ENCODE data around the gene SMIM10L2A. TPM values are rescaled to one million over a fixed set of nuclear protein-coding genes. Genes with fewer than 3 reads are reported as not detected.

Gene SMIM10L2A
- total RNA-seq, 5 donors from 2014 or later (not counting 1 experiment from before 2014, with no cell fraction given) = 1.4 to 3.3 (median 2.6) TPM

DNA sequence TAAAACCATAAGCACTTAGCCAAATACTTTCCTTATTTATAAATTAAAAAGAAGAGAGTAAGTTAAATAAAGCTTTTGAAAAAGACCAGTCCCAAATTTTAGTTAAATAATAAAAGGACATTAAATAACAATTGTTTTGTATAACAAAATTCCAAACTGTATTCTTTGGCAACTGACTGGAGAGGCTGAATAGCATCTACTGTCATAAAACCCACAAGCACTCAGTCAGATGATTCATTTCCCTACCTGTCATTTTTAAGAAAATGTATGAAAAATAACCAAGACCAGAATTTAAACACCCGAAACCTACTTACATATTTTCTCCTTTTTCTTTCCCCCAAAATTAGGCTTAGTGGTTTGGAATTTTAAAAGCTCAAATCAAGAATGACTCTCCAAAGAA, 32.5 kb upstream of the SMIM10L2A start:
- Mint-ChIP-seq H3K36me3 (no peaks in the 10 kb centered on the region), H3K9me3 (no peaks in the 10 kb centered on the region), H3K4me1 (peaks cover 4 to 15% (median 15%) of the 10 kb centered on the region in 3 donors), H3K27ac (no peak overlapping the region), H3K27me3 (peaks cover 0 to 14% of the 10 kb centered on the region in 2 donors), H3K4me3 (no peak overlapping the region)
- Histone ChIP-seq H3K27ac (ENCODE audit: low read length) (no peak overlapping the region), H3K36me3 (ENCODE audit: control insufficient read depth in 2 of 2, extremely low read depth in 1 of 2, insufficient read depth in 1 of 2, low read length in 1 of 2) (no peaks in the 10 kb centered on the region), H3K9me3 (no peaks in the 10 kb centered on the region), H3K4me3 (ENCODE audit: control insufficient read depth in 1 of 2, extremely low read depth in 1 of 2, low read length in 1 of 2) (no peak overlapping the region), H3K4me1 (ENCODE audit: control insufficient read depth in 1 of 2, extremely low read depth in 1 of 2, insufficient read depth in 2 of 2, low read length in 2 of 2) (peaks cover 7 to 9% of the 10 kb centered on the region in 2 experiments), H3K27me3 (replicated peaks in 1 of 2; ENCODE audit: control insufficient read depth in 2 of 2, extremely low read depth in 1 of 2, insufficient read depth in 2 of 2, low read length in 1 of 2) (no peaks in the 10 kb centered on the region)
- DNase-seq = no peak
- ChIA-PET CTCF (no interaction called here), POLR2A (no interaction called here)
- no CpG with 5 or more reads among the region's 1 CpG for WGBS (ENCODE audit: insufficient coverage)
- ATAC-seq (replicated peaks in 1 of 4) = no peak

DNA sequence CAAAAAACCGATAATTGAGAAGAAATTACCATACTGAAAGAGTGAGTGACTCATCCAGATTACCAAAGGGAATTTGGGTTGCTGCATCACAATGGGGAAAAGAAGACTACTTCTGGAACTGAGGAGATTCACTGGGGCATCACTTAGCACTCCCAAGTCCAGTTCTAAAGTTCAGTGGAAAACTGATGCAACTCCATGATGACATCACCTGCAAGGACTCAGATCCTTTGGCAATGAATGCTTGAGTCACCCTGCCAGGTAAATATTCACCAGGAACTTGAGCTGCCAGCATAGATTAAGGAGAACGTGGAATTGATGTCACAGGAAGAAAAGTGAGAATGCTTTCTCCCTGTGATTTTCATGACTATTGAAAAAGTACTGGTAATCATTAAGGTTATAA, 32.0 kb upstream of the SMIM10L2A start:
- Mint-ChIP-seq H3K4me1 (peaks cover 0 to 12% (median 11%) of the 10 kb centered on the region in 3 donors), H3K27me3 (peaks cover 0 to 14% of the 10 kb centered on the region in 2 donors), H3K4me3 (no peak overlapping the region), H3K27ac (no peak overlapping the region), H3K36me3 (no peaks in the 10 kb centered on the region), H3K9me3 (no peaks in the 10 kb centered on the region)
- Histone ChIP-seq H3K4me1 (ENCODE audit: control insufficient read depth in 1 of 2, extremely low read depth in 1 of 2, insufficient read depth in 2 of 2, low read length in 2 of 2) (peaks cover 6 to 7% of the 10 kb centered on the region in 2 experiments), H3K27ac (ENCODE audit: low read length) (no peak overlapping the region), H3K27me3 (replicated peaks in 1 of 2; ENCODE audit: control insufficient read depth in 2 of 2, extremely low read depth in 1 of 2, insufficient read depth in 2 of 2, low read length in 1 of 2) (no peaks in the 10 kb centered on the region), H3K4me3 (ENCODE audit: control insufficient read depth in 1 of 2, extremely low read depth in 1 of 2, low read length in 1 of 2) (no peak overlapping the region), H3K9me3 (no peaks in the 10 kb centered on the region), H3K36me3 (ENCODE audit: control insufficient read depth in 2 of 2, extremely low read depth in 1 of 2, insufficient read depth in 1 of 2, low read length in 1 of 2) (no peaks in the 10 kb centered on the region)
- WGBS (ENCODE audit: insufficient coverage) = no CpG with 5 or more reads among the region's 2 CpGs
- ChIA-PET POLR2A (no interaction called here), CTCF (no interaction called here)
- no peak for ATAC-seq (replicated peaks in 1 of 4)
- no peak for DNase-seq

DNA sequence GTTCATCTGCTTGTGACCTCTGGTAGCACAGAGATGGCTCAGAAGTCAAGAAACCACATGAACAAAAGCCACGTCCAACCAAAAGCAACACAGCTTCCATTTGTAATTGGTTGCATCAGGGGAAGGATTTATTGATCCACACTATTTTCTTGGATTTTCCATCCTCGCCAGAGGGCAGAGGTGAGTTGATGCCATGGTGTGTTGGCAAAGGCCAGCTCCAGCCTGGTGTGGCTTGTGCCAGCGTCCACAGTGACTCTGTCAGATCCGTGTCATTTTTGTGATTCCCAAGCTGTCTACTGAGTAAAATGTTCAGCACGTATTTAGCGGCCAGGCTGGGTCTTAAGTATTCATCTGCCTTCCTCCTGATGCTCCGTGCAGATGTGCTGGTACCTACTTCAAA, 30.0 kb upstream of the SMIM10L2A start:
- H3K4me3 Mint-ChIP-seq = no peak overlapping the region

DNA sequence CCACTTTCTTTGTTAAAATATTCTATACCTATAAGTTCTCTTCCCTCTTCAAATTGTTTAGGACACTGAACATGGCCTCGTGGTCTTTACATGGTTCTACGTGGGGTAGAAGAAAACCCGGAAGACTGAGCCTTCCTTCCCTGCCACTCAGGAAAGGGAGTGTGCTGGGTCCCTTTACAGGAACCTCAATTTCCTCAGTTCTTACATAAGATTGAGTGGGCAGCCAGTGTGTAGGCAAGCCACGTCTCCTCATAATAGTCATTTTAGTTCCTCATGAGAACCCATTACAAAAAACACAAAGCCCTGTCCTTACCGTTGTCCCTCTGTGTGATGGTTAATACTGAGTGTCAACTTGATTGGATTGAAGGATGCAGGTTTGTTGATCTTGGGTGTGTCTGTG, 28.7 kb upstream of the SMIM10L2A start:
- Histone ChIP-seq H3K4me1 (ENCODE audit: control insufficient read depth in 1 of 2, extremely low read depth in 1 of 2, insufficient read depth in 2 of 2, low read length in 2 of 2) (no peaks in the 10 kb centered on the region), H3K9me3 (no peaks in the 10 kb centered on the region), H3K27me3 (replicated peaks in 1 of 2; ENCODE audit: control insufficient read depth in 2 of 2, extremely low read depth in 1 of 2, insufficient read depth in 2 of 2, low read length in 1 of 2) (no peaks in the 10 kb centered on the region), H3K4me3 (ENCODE audit: control insufficient read depth in 1 of 2, extremely low read depth in 1 of 2, low read length in 1 of 2) (no peak overlapping the region), H3K27ac (ENCODE audit: low read length) (no peak overlapping the region), H3K36me3 (ENCODE audit: control insufficient read depth in 2 of 2, extremely low read depth in 1 of 2, insufficient read depth in 1 of 2, low read length in 1 of 2) (no peaks in the 10 kb centered on the region)
- ATAC-seq (replicated peaks in 1 of 4) (no peak), DNase-seq (no peak)
- Mint-ChIP-seq H3K4me1 (peaks cover 0 to 10% (median 7%) of the 10 kb centered on the region in 3 donors), H3K27me3 (peaks cover 0 to 14% of the 10 kb centered on the region in 2 donors), H3K9me3 (no peaks in the 10 kb centered on the region), H3K27ac (no peak overlapping the region), H3K36me3 (no peaks in the 10 kb centered on the region), H3K4me3 (no peak overlapping the region)
- WGBS (ENCODE audit: insufficient coverage) = no CpG with 5 or more reads among the region's 5 CpGs
- CTCF ChIA-PET = interaction anchor here in 1 of 2 donors (0.5 kb wide), 1 partner anchor 945 kb away, joined by 3 read pairs; no protein-coding TSS in a partner anchor
- POLR2A ChIA-PET = no interaction called here

More for the DNA sequence above, 30.0 kb upstream of the SMIM10L2A start:
- ATAC-seq (replicated peaks in 1 of 4) (no peak), DNase-seq (no peak)
- Mint-ChIP-seq H3K4me1 (peaks cover 0 to 9% (median 7%) of the 10 kb centered on the region in 3 donors), H3K9me3 (no peaks in the 10 kb centered on the region), H3K36me3 (no peaks in the 10 kb centered on the region), H3K27ac (no peak overlapping the region), H3K27me3 (peaks cover 0 to 14% of the 10 kb centered on the region in 2 donors)
- no peaks in the 10 kb centered on the region for H3K36me3 ChIP-seq (ENCODE audit: control insufficient read depth in 2 of 2, extremely low read depth in 1 of 2, insufficient read depth in 1 of 2, low read length in 1 of 2)
- H3K27ac ChIP-seq (ENCODE audit: low read length) = no peak overlapping the region
- WGBS (ENCODE audit: insufficient coverage) = 100% methylated on average over 3 of the region's 7 CpGs
- no peaks in the 10 kb centered on the region for H3K9me3 ChIP-seq
- H3K4me1 ChIP-seq (ENCODE audit: control insufficient read depth in 1 of 2, extremely low read depth in 1 of 2, insufficient read depth in 2 of 2, low read length in 2 of 2) = no peaks in the 10 kb centered on the region
- POLR2A ChIA-PET = no interaction called here
- CTCF ChIA-PET = no interaction called here
- no peaks in the 10 kb centered on the region for H3K27me3 ChIP-seq (replicated peaks in 1 of 2; ENCODE audit: control insufficient read depth in 2 of 2, extremely low read depth in 1 of 2, insufficient read depth in 2 of 2, low read length in 1 of 2)
- H3K4me3 ChIP-seq (ENCODE audit: control insufficient read depth in 1 of 2, extremely low read depth in 1 of 2, low read length in 1 of 2) = no peak overlapping the region

DNA sequence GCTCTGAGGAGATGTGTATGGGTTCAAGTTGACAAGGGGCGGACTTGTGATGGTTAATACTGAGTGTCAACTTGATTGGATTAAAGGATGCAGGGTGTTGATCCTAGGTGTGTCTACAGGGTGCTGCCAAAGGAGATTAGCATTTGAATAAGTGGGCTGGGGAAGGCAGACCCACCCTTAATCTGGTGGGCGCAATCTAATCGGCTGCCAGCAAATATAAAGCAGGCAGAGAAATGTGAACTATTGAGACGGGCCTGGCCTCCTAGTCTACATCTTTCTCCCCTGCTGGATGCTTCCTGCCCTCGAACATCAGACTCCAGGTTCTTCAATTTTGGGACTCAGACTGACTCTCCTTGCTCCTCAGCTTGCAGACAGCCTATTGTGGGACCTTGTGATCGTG, 26.7 kb upstream of the SMIM10L2A start:
- POLR2A ChIA-PET = no interaction called here
- Mint-ChIP-seq H3K4me1 (peaks cover 0 to 7% (median 7%) of the 10 kb centered on the region in 3 donors), H3K36me3 (no peaks in the 10 kb centered on the region), H3K27me3 (peaks cover 0 to 16% of the 10 kb centered on the region in 2 donors), H3K9me3 (no peaks in the 10 kb centered on the region), H3K27ac (no peak overlapping the region), H3K4me3 (no peak overlapping the region)
- H3K27ac ChIP-seq (ENCODE audit: low read length) = no peak overlapping the region
- H3K4me1 ChIP-seq (ENCODE audit: control insufficient read depth in 1 of 2, extremely low read depth in 1 of 2, insufficient read depth in 2 of 2, low read length in 2 of 2) = no peaks in the 10 kb centered on the region
- no peak overlapping the region for H3K4me3 ChIP-seq (ENCODE audit: control insufficient read depth in 1 of 2, extremely low read depth in 1 of 2, low read length in 1 of 2)
- WGBS (ENCODE audit: insufficient coverage) = no CpG with 5 or more reads among the region's 6 CpGs
- no peaks in the 10 kb centered on the region for H3K36me3 ChIP-seq (ENCODE audit: control insufficient read depth in 2 of 2, extremely low read depth in 1 of 2, insufficient read depth in 1 of 2, low read length in 1 of 2)
- DNase-seq (no peak), ATAC-seq (replicated peaks in 1 of 4) (no peak)
- CTCF ChIA-PET = no interaction called here
- H3K9me3 ChIP-seq = no peaks in the 10 kb centered on the region
- H3K27me3 ChIP-seq (replicated peaks in 1 of 2; ENCODE audit: control insufficient read depth in 2 of 2, extremely low read depth in 1 of 2, insufficient read depth in 2 of 2, low read length in 1 of 2) = no peaks in the 10 kb centered on the region

DNA sequence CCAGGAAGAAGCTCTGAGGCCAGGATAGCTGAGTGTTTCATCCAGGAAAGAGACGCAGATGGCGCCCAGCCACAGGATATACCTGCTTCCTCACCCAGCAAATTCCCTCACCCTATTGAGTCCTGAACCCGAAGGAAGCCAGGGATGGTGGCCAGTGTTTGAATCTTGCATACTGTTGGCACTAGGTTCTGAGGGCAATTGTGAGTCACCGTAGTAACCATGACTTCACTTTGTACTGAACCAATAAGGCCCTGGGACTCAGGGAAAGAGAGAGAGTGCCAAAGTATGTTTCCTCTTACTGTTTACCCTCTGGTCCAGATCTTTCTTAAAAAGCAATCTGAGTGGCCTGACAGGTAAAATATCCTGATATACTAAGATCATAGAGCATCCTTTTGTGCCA, 25.6 kb upstream of the SMIM10L2A start:
- ChIA-PET CTCF (no interaction called here), POLR2A (no interaction called here)
- no peaks in the 10 kb centered on the region for H3K36me3 ChIP-seq (ENCODE audit: control insufficient read depth in 2 of 2, extremely low read depth in 1 of 2, insufficient read depth in 1 of 2, low read length in 1 of 2)
- H3K27me3 ChIP-seq (replicated peaks in 1 of 2; ENCODE audit: control insufficient read depth in 2 of 2, extremely low read depth in 1 of 2, insufficient read depth in 2 of 2, low read length in 1 of 2) = no peaks in the 10 kb centered on the region
- Mint-ChIP-seq H3K9me3 (no peaks in the 10 kb centered on the region), H3K4me1 (peaks cover 0 to 11% (median 7%) of the 10 kb centered on the region in 3 donors), H3K4me3 (no peak overlapping the region), H3K36me3 (no peaks in the 10 kb centered on the region), H3K27me3 (peaks cover 0 to 11% of the 10 kb centered on the region in 2 donors), H3K27ac (no peak overlapping the region)
- no peak overlapping the region for H3K27ac ChIP-seq (ENCODE audit: low read length)
- H3K9me3 ChIP-seq = no peaks in the 10 kb centered on the region
- ATAC-seq (replicated peaks in 1 of 4) = peak in 1 of 4 experiments; percentile 12
- WGBS (ENCODE audit: insufficient coverage) = no CpG with 5 or more reads among the region's 4 CpGs
- H3K4me1 ChIP-seq (ENCODE audit: control insufficient read depth in 1 of 2, extremely low read depth in 1 of 2, insufficient read depth in 2 of 2, low read length in 2 of 2) = peaks cover 0 to 2% of the 10 kb centered on the region in 2 experiments
- DNase-seq = no peak
- H3K4me3 ChIP-seq (ENCODE audit: control insufficient read depth in 1 of 2, extremely low read depth in 1 of 2, low read length in 1 of 2) = no peak overlapping the region

DNA sequence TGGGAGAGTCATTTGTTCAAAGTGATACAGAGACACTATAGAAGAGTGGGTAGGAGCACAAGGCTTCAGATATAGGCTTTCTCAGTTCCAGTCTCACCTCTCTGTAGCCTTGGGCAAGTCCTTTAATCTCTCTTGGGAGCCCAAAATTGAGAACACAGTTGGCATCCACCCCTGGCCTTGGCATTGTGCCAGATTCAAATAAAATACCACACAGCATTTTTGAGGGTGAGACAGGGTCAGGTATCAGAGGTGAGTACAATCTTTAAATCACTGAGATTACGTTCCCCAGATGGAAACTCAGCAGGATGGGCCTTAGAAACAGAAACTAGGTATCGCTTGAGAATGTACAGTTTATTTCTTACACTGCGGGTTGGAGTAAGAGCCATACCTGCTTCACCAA, 25.2 kb upstream of the SMIM10L2A start:
- no CpG with 5 or more reads among the region's 3 CpGs for WGBS (ENCODE audit: insufficient coverage)
- no peaks in the 10 kb centered on the region for H3K9me3 ChIP-seq
- no peak overlapping the region for H3K4me3 Mint-ChIP-seq
- ATAC-seq (replicated peaks in 1 of 4) (no peak), DNase-seq (no peak)
- no peaks in the 10 kb centered on the region for H3K27me3 ChIP-seq (replicated peaks in 1 of 2; ENCODE audit: control insufficient read depth in 2 of 2, extremely low read depth in 1 of 2, insufficient read depth in 2 of 2, low read length in 1 of 2)
- H3K36me3 ChIP-seq (ENCODE audit: control insufficient read depth in 2 of 2, extremely low read depth in 1 of 2, insufficient read depth in 1 of 2, low read length in 1 of 2) = no peaks in the 10 kb centered on the region
- no peaks in the 10 kb centered on the region for H3K9me3 Mint-ChIP-seq
- H3K27ac Mint-ChIP-seq = no peak overlapping the region
- no peaks in the 10 kb centered on the region for H3K36me3 Mint-ChIP-seq
- H3K4me3 ChIP-seq (ENCODE audit: control insufficient read depth in 1 of 2, extremely low read depth in 1 of 2, low read length in 1 of 2) = no peak overlapping the region
- H3K4me1 ChIP-seq (ENCODE audit: control insufficient read depth in 1 of 2, extremely low read depth in 1 of 2, insufficient read depth in 2 of 2, low read length in 2 of 2) = peaks cover 2 to 4% of the 10 kb centered on the region in 2 experiments
- ChIA-PET POLR2A (no interaction called here), CTCF (no interaction called here)
- H3K27ac ChIP-seq (ENCODE audit: low read length) = no peak overlapping the region
- peaks cover 0 to 15% (median 11%) of the 10 kb centered on the region in 3 donors for H3K4me1 Mint-ChIP-seq
- peaks cover 0 to 11% of the 10 kb centered on the region in 2 donors for H3K27me3 Mint-ChIP-seq
